ENCODE data around the gene EXOC2. TPM values are rescaled to one million over a fixed set of nuclear protein-coding genes. Genes with fewer than 3 reads are reported as not detected.

EXOC2 gene
- polyA plus RNA-seq, 1 donor (not counting 4 experiments of a cell fraction or from before 2014, with no cell fraction given): 28.4 TPM

DNA sequence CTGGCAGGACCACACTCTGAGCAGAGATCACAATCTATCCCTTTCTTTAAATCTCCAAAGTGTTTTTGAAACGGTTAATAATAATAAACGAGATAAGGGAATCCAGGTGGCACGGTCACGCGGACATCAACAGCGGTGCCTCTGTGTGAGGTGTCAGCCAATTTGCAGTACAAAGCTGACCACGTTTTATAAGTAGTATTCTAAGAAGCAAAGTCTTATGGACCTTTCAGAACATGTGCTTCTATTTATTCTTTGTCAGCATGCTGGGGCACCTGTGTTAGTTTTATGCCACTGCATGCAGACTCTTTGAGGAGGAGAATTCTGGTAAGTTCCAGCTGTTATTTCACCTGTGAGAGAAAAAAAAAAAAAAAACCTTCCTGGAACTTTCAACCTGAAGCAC, 39.0 kb upstream of the EXOC2 start:
- H3K9me3 ChIP-seq (ENCODE audit: control insufficient read depth, low read depth, low read length): no peaks in the 10 kb centered on the region
- dilution Hi-C loops (cut with MboI; ENCODE audit: extremely low pct_ligation_motif_present, low sequenced_read_pairs): no loop called here
- H3K4me2 ChIP-seq (ENCODE audit: control insufficient read depth, extremely low read depth, insufficient read depth, low read depth, low read length): no peak overlapping the region
- no peak overlapping the region for H3K27ac ChIP-seq (ENCODE audit: control insufficient read depth, insufficient read depth, low read length)
- no peaks in the 10 kb centered on the region for H3K9me1 ChIP-seq (ENCODE audit: control insufficient read depth, extremely low read depth, insufficient read depth, low read length)
- H3K36me3 ChIP-seq (ENCODE audit: control insufficient read depth in 2 of 2, extremely low read depth in 1 of 2, insufficient read depth in 2 of 2, low read length in 2 of 2): no peaks in the 10 kb centered on the region
- no peak for TF ChIP-seq EZH2 (IDR thresholded peaks at IDR 0.05; ENCODE audit: low read length)
- TF ChIP-seq, protein P1, sequence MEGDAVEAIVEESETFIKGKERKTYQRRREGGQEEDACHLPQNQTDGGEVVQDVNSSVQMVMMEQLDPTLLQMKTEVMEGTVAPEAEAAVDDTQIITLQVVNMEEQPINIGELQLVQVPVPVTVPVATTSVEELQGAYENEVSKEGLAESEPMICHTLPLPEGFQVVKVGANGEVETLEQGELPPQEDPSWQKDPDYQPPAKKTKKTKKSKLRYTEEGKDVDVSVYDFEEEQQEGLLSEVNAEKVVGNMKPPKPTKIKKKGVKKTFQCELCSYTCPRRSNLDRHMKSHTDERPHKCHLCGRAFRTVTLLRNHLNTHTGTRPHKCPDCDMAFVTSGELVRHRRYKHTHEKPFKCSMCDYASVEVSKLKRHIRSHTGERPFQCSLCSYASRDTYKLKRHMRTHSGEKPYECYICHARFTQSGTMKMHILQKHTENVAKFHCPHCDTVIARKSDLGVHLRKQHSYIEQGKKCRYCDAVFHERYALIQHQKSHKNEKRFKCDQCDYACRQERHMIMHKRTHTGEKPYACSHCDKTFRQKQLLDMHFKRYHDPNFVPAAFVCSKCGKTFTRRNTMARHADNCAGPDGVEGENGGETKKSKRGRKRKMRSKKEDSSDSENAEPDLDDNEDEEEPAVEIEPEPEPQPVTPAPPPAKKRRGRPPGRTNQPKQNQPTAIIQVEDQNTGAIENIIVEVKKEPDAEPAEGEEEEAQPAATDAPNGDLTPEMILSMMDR (optimal IDR thresholded peaks at IDR 0.05 in 1 of 3, IDR thresholded peaks at IDR 0.05 in 1 of 3, conservative IDR thresholded peaks at IDR 0.05 in 1 of 3; ENCODE audit: extremely low read depth in 1 of 3, insufficient read depth in 2 of 3, low read length in 3 of 3): no peak
- H2AFZ ChIP-seq (ENCODE audit: control insufficient read depth, low read length): no peak overlapping the region
- H4K20me1 ChIP-seq (ENCODE audit: control insufficient read depth, extremely low read depth, insufficient read depth, low read length): no peaks in the 10 kb centered on the region
- no peaks in the 10 kb centered on the region for H3K4me1 ChIP-seq (ENCODE audit: control insufficient read depth, extremely low read depth, insufficient read depth, low read length)
- FAIRE-seq (no peak), DNase-seq (ENCODE audit: low read depth, low spot score) (no peak)
- no peak overlapping the region for H3K4me3 ChIP-seq (ENCODE audit: control insufficient read depth in 2 of 3, extremely low read depth in 1 of 3, insufficient read depth in 2 of 3, low read depth in 1 of 3, low read length in 3 of 3)
- H3K79me2 ChIP-seq (ENCODE audit: control insufficient read depth, insufficient read depth, low read length): no peaks in the 10 kb centered on the region
- no peak overlapping the region for H3K9ac ChIP-seq (ENCODE audit: control insufficient read depth, extremely low read depth, insufficient read depth, low read length)
- H3K27me3 ChIP-seq (ENCODE audit: control insufficient read depth, extremely low read depth, insufficient read depth, low read length): peaks cover 30% of the 10 kb centered on the region

DNA sequence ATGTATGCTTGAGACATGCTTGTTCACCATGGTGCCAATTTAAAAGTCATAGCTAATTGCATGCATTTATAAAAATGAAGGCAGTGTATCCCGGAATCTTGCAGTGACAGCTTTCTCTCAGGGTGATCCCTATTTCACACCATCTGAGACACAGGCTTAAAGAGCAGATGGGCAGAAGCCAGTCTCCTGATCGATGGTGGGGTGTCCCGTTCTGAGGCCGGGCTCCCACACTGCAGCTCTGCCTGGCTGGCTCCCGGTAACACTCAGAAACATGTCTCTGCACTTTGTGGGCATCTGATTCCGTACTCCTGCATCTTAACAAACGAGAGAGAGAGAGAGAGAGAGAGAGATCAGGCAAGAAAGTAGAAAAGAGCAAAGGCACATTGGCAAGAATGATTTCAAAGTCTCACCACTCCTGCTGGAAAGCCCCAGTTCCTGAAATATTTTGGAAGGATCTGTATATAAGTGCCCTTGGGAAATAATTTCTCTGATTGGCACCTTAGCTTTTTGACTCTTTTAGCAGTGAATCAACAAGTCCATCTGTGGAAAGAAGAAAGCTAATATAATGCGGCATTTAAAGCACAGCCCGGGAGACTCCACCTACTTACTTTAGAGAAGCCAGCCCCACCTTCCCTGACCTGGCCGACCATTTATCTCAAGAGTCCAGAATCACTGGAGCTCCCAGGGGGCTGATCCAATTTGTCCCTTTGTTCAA, 36.8 kb upstream of the EXOC2 start:
- no peaks in the 10 kb centered on the region for H3K9me1 ChIP-seq (ENCODE audit: control insufficient read depth, extremely low read depth, insufficient read depth, low read length)
- H3K9me3 ChIP-seq (ENCODE audit: control insufficient read depth, low read depth, low read length): no peaks in the 10 kb centered on the region
- no peak for DNase-seq (ENCODE audit: low read depth, low spot score)
- H3K4me3 ChIP-seq (ENCODE audit: control insufficient read depth in 2 of 3, extremely low read depth in 1 of 3, insufficient read depth in 2 of 3, low read depth in 1 of 3, low read length in 3 of 3): no peak overlapping the region
- no peaks in the 10 kb centered on the region for H4K20me1 ChIP-seq (ENCODE audit: control insufficient read depth, extremely low read depth, insufficient read depth, low read length)
- peaks cover 30% of the 10 kb centered on the region for H3K27me3 ChIP-seq (ENCODE audit: control insufficient read depth, extremely low read depth, insufficient read depth, low read length)
- H3K79me2 ChIP-seq (ENCODE audit: control insufficient read depth, insufficient read depth, low read length): no peaks in the 10 kb centered on the region
- H3K4me2 ChIP-seq (ENCODE audit: control insufficient read depth, extremely low read depth, insufficient read depth, low read depth, low read length): no peak overlapping the region
- no peaks in the 10 kb centered on the region for H3K4me1 ChIP-seq (ENCODE audit: control insufficient read depth, extremely low read depth, insufficient read depth, low read length)
- dilution Hi-C loops (cut with MboI; ENCODE audit: extremely low pct_ligation_motif_present, low sequenced_read_pairs): no loop called here
- FAIRE-seq: no peak
- H2AFZ ChIP-seq (ENCODE audit: control insufficient read depth, low read length): no peak overlapping the region
- no peak overlapping the region for H3K9ac ChIP-seq (ENCODE audit: control insufficient read depth, extremely low read depth, insufficient read depth, low read length)
- H3K36me3 ChIP-seq (ENCODE audit: control insufficient read depth in 2 of 2, extremely low read depth in 1 of 2, insufficient read depth in 2 of 2, low read length in 2 of 2): no peaks in the 10 kb centered on the region
- H3K27ac ChIP-seq (ENCODE audit: control insufficient read depth, insufficient read depth, low read length): no peak overlapping the region
- TF ChIP-seq, protein P1 (optimal IDR thresholded peaks at IDR 0.05 in 1 of 3, IDR thresholded peaks at IDR 0.05 in 1 of 3, conservative IDR thresholded peaks at IDR 0.05 in 1 of 3; ENCODE audit: extremely low read depth in 1 of 3, insufficient read depth in 2 of 3, low read length in 3 of 3): no peak
- TF ChIP-seq EZH2 (IDR thresholded peaks at IDR 0.05; ENCODE audit: low read length): no peak

Data from keratinocyte (primary cell).